Natural killer cell (primary cell): Measurements from ENCODE around the gene SLC26A4. TPM values are rescaled to one million over a fixed set of nuclear protein-coding genes. Genes with fewer than 3 reads are reported as not detected.

Source experiments
- ATAC-seq, 3 donors: fragments of 150-1000 bp in 2 of 3; fragments of 200-7000 bp in 1 of 3; cut with Tn5 transposase; 1 replicate in 1 of 3; 2 replicates in 2 of 3; pipeline ENCODE4 v1.10.0; 2021; ENCODE audit warnings: mild to moderate bottlenecking in 2 of 3, moderate library complexity in 2 of 3
- DNase-seq, 2 donors: peaks; one replicate each; pipeline versions ENCODE4 v3.0.0 to v3.0.0-alpha.2; 2013 to 2021; ENCODE audit warnings: mixed read lengths in 1 of 2
- H3K27ac ChIP-seq: one replicate; pipeline ENCODE4 v1.5.1; 2013; ENCODE audit warnings: mild to moderate bottlenecking, low read length
- H3K27me3 ChIP-seq: one replicate; pipeline ENCODE4 v1.6.1; 2013; ENCODE audit warnings: low read length; ENCODE audit not compliant: control insufficient read depth, insufficient read depth
- H3K36me3 ChIP-seq: one replicate; pipeline ENCODE4 v1.6.1; 2013; ENCODE audit warnings: low read length; ENCODE audit not compliant: control insufficient read depth, insufficient read depth
- H3K4me1 ChIP-seq: one replicate; pipeline ENCODE4 v1.6.1; 2013; ENCODE audit warnings: low read length; ENCODE audit not compliant: control insufficient read depth, insufficient read depth
- H3K4me3 ChIP-seq: one replicate; pipeline ENCODE4 v1.5.1; 2013; ENCODE audit warnings: low read length
- H3K9me3 ChIP-seq: one replicate; pipeline ENCODE4 v1.6.1; 2013; ENCODE audit warnings: low read length; ENCODE audit not compliant: control insufficient read depth, insufficient read depth
- H3K27ac Mint-ChIP-seq, 2 donors: one replicate each; pipeline ENCODE4 v1.8.0; 2022; ENCODE audit warnings: mild to moderate bottlenecking in 2 of 2, mixed read lengths in 2 of 2, moderate library complexity in 1 of 2
- H3K27me3 Mint-ChIP-seq, 2 donors: one replicate each; pipeline ENCODE4 v1.8.0; 2022; ENCODE audit warnings: low read depth in 2 of 2, mixed read lengths in 2 of 2
- H3K36me3 Mint-ChIP-seq: one replicate; pipeline ENCODE4 v1.8.0; 2022; ENCODE audit warnings: mixed read lengths
- H3K4me1 Mint-ChIP-seq, 2 donors: one replicate each; pipeline ENCODE4 v1.8.0; 2022; ENCODE audit warnings: mixed read lengths in 2 of 2
- H3K4me3 Mint-ChIP-seq: one replicate; pipeline ENCODE4 v1.8.0; 2022; ENCODE audit warnings: mild to moderate bottlenecking, moderate library complexity, mixed read lengths
- H3K9me3 Mint-ChIP-seq, 2 donors: one replicate each; pipeline ENCODE4 v1.8.0; 2022; ENCODE audit warnings: mixed read lengths in 2 of 2
- WGBS: methylation state at CpG from one replicate; pipeline ENCODE4 v1.1.7; 2013; ENCODE audit warnings: missing lambda C conversion rate; ENCODE audit not compliant: insufficient coverage; 5-methylcytosine and 5-hydroxymethylcytosine counted together
- intact Hi-C: fragments of 100-400 bp; cut with micrococcal nuclease; formaldehyde crosslinking; loops from one replicate; pipeline ENCODE4 v1.14.2; 2022
- total RNA-seq, 4 donors: library from RNA; stranded (reverse); fragments of 120-200 nt in 1 of 4; gene quantifications; one replicate each; pipeline versions ENCODE4 v1.2.3 to v1.2.4, GENCODE V29; 2013 to 2022
- TF ChIP-seq, protein P1 (sequence below): fragments of 200-600 bp; IDR thresholded peaks from one replicate; pipeline ENCODE4 v1.8.0; 2022; ENCODE audit warnings: antibody characterized with exemption

The SLC26A4 gene
- total RNA-seq, 3 donors from 2014 or later (not counting 1 experiment from before 2014, with no cell fraction given): 0.45 TPM; not detected in 2

DNA sequence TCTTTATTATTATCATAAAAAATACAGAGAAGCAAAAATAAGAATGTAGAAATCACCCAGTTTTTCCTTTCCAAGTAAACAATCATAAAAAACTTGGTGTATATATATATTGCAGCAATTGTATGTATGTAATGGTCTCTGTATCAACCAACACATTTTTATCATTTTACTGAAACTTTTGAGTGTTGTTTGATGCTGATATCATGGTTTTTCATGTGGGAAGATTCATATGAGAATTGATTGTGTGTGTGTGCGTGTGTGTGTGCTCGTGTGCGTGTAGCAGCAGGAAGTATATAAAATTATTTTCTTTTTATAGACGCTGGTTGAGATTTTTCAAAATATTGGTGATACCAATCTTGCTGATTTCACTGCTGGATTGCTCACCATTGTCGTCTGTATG lies 22.3 kb downstream of the SLC26A4 start:
- Histone ChIP-seq H3K27me3 (no peaks in the 10 kb centered on the region), H3K9me3 (no peaks in the 10 kb centered on the region), H3K4me1 (no peaks in the 10 kb centered on the region), H3K4me3 (no peak overlapping the region), H3K36me3 (no peaks in the 10 kb centered on the region), H3K27ac (no peak overlapping the region)
- peaks cover 5 to 10% of the 10 kb centered on the region in 2 donors for H3K4me1 Mint-ChIP-seq
- no peak overlapping the region for H3K4me3 Mint-ChIP-seq
- no peaks in the 10 kb centered on the region for H3K27me3 Mint-ChIP-seq
- DNase-seq (no peak), ATAC-seq (no peak)
- 90% methylated on average over 3 of the region's 5 CpGs for WGBS
- intact Hi-C loops: no loop called here
- TF ChIP-seq, protein P1, sequence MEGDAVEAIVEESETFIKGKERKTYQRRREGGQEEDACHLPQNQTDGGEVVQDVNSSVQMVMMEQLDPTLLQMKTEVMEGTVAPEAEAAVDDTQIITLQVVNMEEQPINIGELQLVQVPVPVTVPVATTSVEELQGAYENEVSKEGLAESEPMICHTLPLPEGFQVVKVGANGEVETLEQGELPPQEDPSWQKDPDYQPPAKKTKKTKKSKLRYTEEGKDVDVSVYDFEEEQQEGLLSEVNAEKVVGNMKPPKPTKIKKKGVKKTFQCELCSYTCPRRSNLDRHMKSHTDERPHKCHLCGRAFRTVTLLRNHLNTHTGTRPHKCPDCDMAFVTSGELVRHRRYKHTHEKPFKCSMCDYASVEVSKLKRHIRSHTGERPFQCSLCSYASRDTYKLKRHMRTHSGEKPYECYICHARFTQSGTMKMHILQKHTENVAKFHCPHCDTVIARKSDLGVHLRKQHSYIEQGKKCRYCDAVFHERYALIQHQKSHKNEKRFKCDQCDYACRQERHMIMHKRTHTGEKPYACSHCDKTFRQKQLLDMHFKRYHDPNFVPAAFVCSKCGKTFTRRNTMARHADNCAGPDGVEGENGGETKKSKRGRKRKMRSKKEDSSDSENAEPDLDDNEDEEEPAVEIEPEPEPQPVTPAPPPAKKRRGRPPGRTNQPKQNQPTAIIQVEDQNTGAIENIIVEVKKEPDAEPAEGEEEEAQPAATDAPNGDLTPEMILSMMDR: no peak
- no peak overlapping the region for H3K27ac Mint-ChIP-seq
- H3K36me3 Mint-ChIP-seq: no peaks in the 10 kb centered on the region
- H3K9me3 Mint-ChIP-seq: no peaks in the 10 kb centered on the region

DNA sequence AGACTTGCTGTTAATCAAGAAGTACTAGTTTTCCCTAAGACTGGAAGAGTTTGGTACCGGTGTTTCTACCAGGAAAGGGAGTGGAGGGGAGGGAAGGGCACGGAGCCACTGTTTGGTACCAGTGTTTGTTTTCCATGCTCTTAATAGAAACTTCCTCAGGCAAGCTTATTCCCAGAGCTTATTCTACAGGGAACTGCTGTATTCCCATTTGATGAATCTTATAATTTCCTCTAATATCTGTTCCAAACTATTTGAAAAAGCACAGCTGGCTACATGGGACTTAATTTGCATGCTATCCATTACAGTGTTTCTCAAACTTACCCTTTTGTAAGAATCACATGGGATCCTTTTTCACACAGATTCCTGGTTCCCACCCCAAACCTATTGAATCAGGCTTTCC lies 23.7 kb downstream of the SLC26A4 start:
- H3K27me3 ChIP-seq: no peaks in the 10 kb centered on the region
- Mint-ChIP-seq H3K4me1 (no peaks in the 10 kb centered on the region), H3K27ac (no peak overlapping the region), H3K27me3 (no peaks in the 10 kb centered on the region), H3K4me3 (no peak overlapping the region), H3K9me3 (no peaks in the 10 kb centered on the region), H3K36me3 (no peaks in the 10 kb centered on the region)
- no peaks in the 10 kb centered on the region for H3K36me3 ChIP-seq
- ATAC-seq: no peak
- TF ChIP-seq, protein P1: no peak
- no peaks in the 10 kb centered on the region for H3K4me1 ChIP-seq
- no peaks in the 10 kb centered on the region for H3K9me3 ChIP-seq
- no peak overlapping the region for H3K27ac ChIP-seq
- no peak overlapping the region for H3K4me3 ChIP-seq
- intact Hi-C loops: no loop called here
- 100% methylated on average over 2 of the region's 2 CpGs for WGBS
- DNase-seq: no peak

DNA sequence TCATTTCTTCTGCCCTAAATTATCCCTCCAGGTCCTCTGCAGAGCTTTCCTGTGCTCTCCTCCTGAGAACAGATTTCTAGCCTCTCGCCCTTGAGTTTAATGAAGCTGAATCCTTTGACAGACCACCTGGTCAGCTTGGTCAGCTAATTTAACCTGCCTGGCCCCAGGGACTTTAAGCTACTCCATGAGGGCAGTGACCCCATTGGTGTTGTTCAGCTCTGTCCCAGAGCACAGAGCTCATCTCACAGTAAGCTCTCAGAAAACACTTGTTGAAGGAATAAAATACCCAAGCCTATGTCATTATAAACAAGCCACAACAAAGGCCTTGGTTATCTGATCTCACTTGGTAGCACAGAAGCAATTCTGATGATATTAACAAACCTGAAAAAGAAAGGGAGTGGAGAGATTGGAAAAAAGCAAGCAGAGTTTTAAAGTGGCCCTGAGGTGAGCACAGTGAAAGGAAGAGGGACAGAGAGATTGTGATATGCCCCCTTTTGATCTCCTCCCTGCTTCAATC lies 24.4 kb downstream of the SLC26A4 start:
- Histone ChIP-seq H3K27ac (no peak overlapping the region), H3K4me3 (no peak overlapping the region), H3K27me3 (no peaks in the 10 kb centered on the region), H3K4me1 (no peaks in the 10 kb centered on the region), H3K36me3 (no peaks in the 10 kb centered on the region), H3K9me3 (no peaks in the 10 kb centered on the region)
- 92% methylated on average over 1 of the region's 1 CpG for WGBS
- H3K9me3 Mint-ChIP-seq: no peaks in the 10 kb centered on the region
- DNase-seq (no peak), ATAC-seq (no peak)
- intact Hi-C loops: no loop called here
- H3K36me3 Mint-ChIP-seq: no peaks in the 10 kb centered on the region
- TF ChIP-seq, protein P1: no peak
- H3K4me3 Mint-ChIP-seq: no peak overlapping the region
- H3K27me3 Mint-ChIP-seq: no peaks in the 10 kb centered on the region
- no peaks in the 10 kb centered on the region for H3K4me1 Mint-ChIP-seq
- no peak overlapping the region for H3K27ac Mint-ChIP-seq

DNA sequence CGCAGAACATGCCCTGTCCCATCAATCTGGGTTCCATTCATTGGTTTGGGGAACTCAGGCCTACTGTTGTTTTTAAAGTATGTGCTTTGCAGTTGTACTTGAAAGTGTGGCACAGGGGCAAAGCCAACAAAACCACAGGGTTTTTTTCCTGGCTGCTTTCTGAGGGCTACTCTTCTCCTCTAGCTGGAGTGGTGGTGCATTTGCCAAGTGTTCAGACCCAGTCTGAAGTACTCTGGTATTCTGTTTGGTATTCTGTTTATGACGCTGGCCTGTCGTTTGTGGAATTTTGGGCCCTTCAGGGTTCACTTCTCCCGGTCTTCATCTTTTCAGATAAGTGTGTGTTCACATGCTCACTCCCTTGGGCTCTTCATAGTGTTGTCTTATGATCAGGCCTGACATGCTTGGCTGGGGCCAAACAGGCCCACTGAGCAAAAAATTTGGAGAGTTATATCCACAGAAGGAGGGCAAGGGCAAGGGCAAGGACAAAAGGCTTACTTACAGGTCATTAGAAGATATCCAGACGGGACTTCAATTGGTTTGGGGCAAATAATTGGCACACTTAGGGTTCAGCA lies 26.3 kb downstream of the SLC26A4 start:
- no peak for DNase-seq
- Histone ChIP-seq H3K36me3 (no peaks in the 10 kb centered on the region), H3K27me3 (no peaks in the 10 kb centered on the region), H3K4me1 (no peaks in the 10 kb centered on the region), H3K9me3 (no peaks in the 10 kb centered on the region), H3K4me3 (no peak overlapping the region), H3K27ac (no peak overlapping the region)
- Mint-ChIP-seq H3K27ac (no peak overlapping the region), H3K36me3 (no peaks in the 10 kb centered on the region), H3K4me3 (no peak overlapping the region), H3K4me1 (no peaks in the 10 kb centered on the region), H3K9me3 (no peaks in the 10 kb centered on the region), H3K27me3 (peaks cover 0 to under 1% of the 10 kb centered on the region in 2 donors)
- ATAC-seq: no peak
- intact Hi-C loops: no loop called here
- TF ChIP-seq, protein P1: no peak
- WGBS: 80% methylated on average over 5 of the region's 5 CpGs
